GM12878 (cell line): Measurements from ENCODE around the gene EMX1. TPM values are rescaled to one million over a fixed set of nuclear protein-coding genes. Genes with fewer than 3 reads are reported as not detected.

ENCODE experiments used
- ATAC-seq: fragments of 200-7000 bp; cut with Tn5 transposase; 3 replicates; pipeline ENCODE4 v1.9.1; 2020; ENCODE audit warnings: mild to moderate bottlenecking, moderate library complexity
- BruUV-seq: library from RNA; stranded (reverse); fragments of 400-500 nt; replicated peaks from 2 replicates; lab custom pipeline; 2021; lab: Mats Ljungman, UMichigan
- CTCF ChIA-PET: fragments of 300-600 bp; sonication (Branson Sonifier 250); formaldehyde crosslinking; extraction: SDS; loops from one replicate; lab custom pipeline; 2021; ENCODE audit warnings: inconsistent platforms; lab: Yijun Ruan, JAX
- POLR2A ChIA-PET: fragments of 350-600 bp; formaldehyde crosslinking; extraction: SDS; loops from one replicate; lab custom pipeline; 2021; ENCODE audit warnings: inconsistent platforms; lab: Charles Lee
- RAD21 ChIA-PET: fragments of 300-600 bp; sonication (Branson Sonifier 250); formaldehyde crosslinking; loops from one replicate; lab custom pipeline; 2023; ENCODE audit warnings: antibody characterized with exemption; ENCODE audit not compliant: unreplicated experiment; lab: Charles Lee
- SMC1A ChIA-PET: fragments of 300-600 bp; sonication (Branson Sonifier 250); formaldehyde crosslinking; loops from one replicate; lab custom pipeline; 2023; ENCODE audit not compliant: unreplicated experiment, uncharacterized antibody; lab: Charles Lee
- DNase-seq: peaks from one replicate; pipeline ENCODE4 v3.0.0-alpha.2; 2011; ENCODE audit warnings: low read depth, low spot score
- FAIRE-seq: peaks from 3 replicates; lab custom pipeline; 2011; peaks lifted over from hg19 to GRCh38; lab: Jason Lieb, UNC
- H2AFZ ChIP-seq: 2 replicates; pipeline ENCODE4 v1.6.0; 2011; ENCODE audit warnings: low read depth, low read length, control low read depth; ENCODE audit not compliant: control insufficient read depth
- H3K27ac ChIP-seq: 2 replicates; pipeline ENCODE4 v1.5.1; 2011; ENCODE audit warnings: control low read depth; ENCODE audit not compliant: control insufficient read depth, insufficient read depth
- H3K27me3 ChIP-seq, 2 experiments: replicated peaks in 1 of 2; 2 replicates each; pipeline versions ENCODE4 v1.6.0 to v1.6.1; 2011; ENCODE audit warnings: low read length in 1 of 2; ENCODE audit not compliant: control insufficient read depth in 2 of 2, insufficient read depth in 2 of 2
- H3K36me3 ChIP-seq, 2 experiments: 2 replicates each; pipeline ENCODE4 v1.5.1; 2011; ENCODE audit warnings: low read length in 1 of 2; ENCODE audit not compliant: control insufficient read depth in 2 of 2, insufficient read depth in 2 of 2
- H3K4me1 ChIP-seq: 2 replicates; pipeline ENCODE4 v1.6.1; 2011; ENCODE audit warnings: mild to moderate bottlenecking, low read length, moderate library complexity, mixed read lengths; ENCODE audit not compliant: control insufficient read depth, insufficient read depth
- H3K4me2 ChIP-seq: 2 replicates; pipeline ENCODE4 v1.6.0; 2011; ENCODE audit warnings: control low read depth; ENCODE audit not compliant: control insufficient read depth, insufficient read depth
- H3K4me3 ChIP-seq: fragments of 200-600 bp; sonication (generic); 2 replicates; pipeline ENCODE4 v1.5.1; 2016
- H3K79me2 ChIP-seq: 2 replicates; pipeline ENCODE4 v1.6.0; 2011; ENCODE audit warnings: low read length; ENCODE audit not compliant: control insufficient read depth, insufficient read depth
- H3K9ac ChIP-seq: 2 replicates; pipeline ENCODE4 v1.8.0; 2011; ENCODE audit warnings: low read length, control low read depth, mixed read lengths; ENCODE audit not compliant: control insufficient read depth, insufficient read depth
- H3K9me3 ChIP-seq: replicated peaks from 3 replicates; pipeline ENCODE4 v1.5.1; 2011; ENCODE audit warnings: mild to moderate bottlenecking, low read length; ENCODE audit not compliant: control insufficient read depth, insufficient read depth
- H4K20me1 ChIP-seq: 2 replicates; pipeline ENCODE4 v1.6.0; 2011; ENCODE audit not compliant: control insufficient read depth, insufficient read depth
- GABPA ChIP-seq: IDR thresholded peaks from 2 replicates; pipeline ENCODE4 v1.6.1; 2014; ENCODE audit warnings: antibody characterized with exemption, low read depth, mild to moderate bottlenecking, inconsistent platforms
- MXI1 ChIP-seq: fragments of 150-350 bp; IDR thresholded peaks from 2 replicates; pipeline ENCODE4 v1.6.1; 2011; ENCODE audit warnings: low read depth, mild to moderate bottlenecking, inconsistent platforms, low read length, improper control_type of control experiment
- MYC ChIP-seq: IDR thresholded peaks from 2 replicates; pipeline ENCODE4 v1.6.1; 2011; ENCODE audit warnings: mild to moderate bottlenecking, low read length, moderate library complexity, inconsistent platforms; ENCODE audit not compliant: insufficient read depth, insufficient replicate concordance, insufficient read length, severe bottlenecking
- NR2C2 ChIP-seq: IDR thresholded peaks from 2 replicates; pipeline ENCODE4 v1.6.1; 2011; ENCODE audit warnings: borderline replicate concordance, low read depth; ENCODE audit not compliant: control insufficient read depth, insufficient read length
- SIN3A ChIP-seq: IDR thresholded peaks from 2 replicates; pipeline ENCODE4 v1.6.1; 2012; ENCODE audit warnings: low read depth, low read length, improper control_type of control experiment
- TCF3 ChIP-seq: IDR thresholded peaks from 2 replicates; pipeline ENCODE4 v1.6.1; 2012; ENCODE audit warnings: low read depth, mild to moderate bottlenecking, low read length, borderline replicate concordance; ENCODE audit not compliant: insufficient read depth
- WGBS: methylation state at CpG from one replicate; pipeline ENCODE4 v1.1.6; 2016; ENCODE audit warnings: low lambda C conversion rate; ENCODE audit not compliant: insufficient replicate concordance, insufficient coverage; ENCODE audit errors: missing lambda C conversion rate; 5-methylcytosine and 5-hydroxymethylcytosine counted together
- in situ Hi-C: fragments of 300-500 bp; cut with MboI; formaldehyde crosslinking; loops from 9 replicates; pipeline ENCODE4 v1.14.3; 2018; ENCODE audit warnings: mixed read lengths
- intact Hi-C: fragments of 100-400 bp; cut with micrococcal nuclease; formaldehyde crosslinking; loops from one replicate; pipeline ENCODE4 v1.14.2; 2022; ENCODE audit not compliant: unreplicated experiment
- polyA plus RNA-seq, 11 experiments: library from polyadenylated mRNA; depleted of rRNA in 4 of 11; unstranded in 6 of 11; stranded (reverse) in 5 of 11; fragments of >200 nt; fragmentation: Nextera tagmentation in 4 of 11; fragmentation: Illumina TruSeq in 1 of 11; extraction: Ambion mirVana in 4 of 11; extraction: Trizol in 1 of 11; gene quantifications; 1 replicate in 1 of 11; 2 replicates in 10 of 11; pipeline versions ENCODE4 v1.2.1 to v1.2.3, GENCODE V29; 2011 to 2016; ENCODE audit warnings: inconsistent platforms in 2 of 11, missing spikeins in 2 of 11, low read depth in 1 of 11
- total RNA-seq, 4 experiments: library from RNA; depleted of rRNA in 3 of 4; stranded (reverse); fragments of >200 nt in 3 of 4; fragmentation: Illumina TruSeq in 1 of 4; extraction: Trizol in 1 of 4; gene quantifications; 2 replicates each; pipeline versions ENCODE4 v1.2.1 to v1.2.3, GENCODE V29; 2013 to 2021
- TF ChIP-seq, protein P1 (sequence below): IDR thresholded peaks from 2 replicates; pipeline ENCODE4 v1.6.1; 2012; ENCODE audit warnings: improper control_type of control experiment, low read depth, low read length; ENCODE audit not compliant: insufficient replicate concordance
- TF ChIP-seq, protein P2 (sequence below): IDR thresholded peaks from 2 replicates; pipeline ENCODE4 v1.6.1; 2012; ENCODE audit warnings: mild to moderate bottlenecking, low read depth, low read length

Gene EMX1
- total and polyA plus RNA-seq, 10 of the 15 experiments (the other 5 are each of a cell fraction or from before 2014, with no cell fraction given): 0.07 to 5.1 (median 1.2) TPM; not detected in 1

DNA sequence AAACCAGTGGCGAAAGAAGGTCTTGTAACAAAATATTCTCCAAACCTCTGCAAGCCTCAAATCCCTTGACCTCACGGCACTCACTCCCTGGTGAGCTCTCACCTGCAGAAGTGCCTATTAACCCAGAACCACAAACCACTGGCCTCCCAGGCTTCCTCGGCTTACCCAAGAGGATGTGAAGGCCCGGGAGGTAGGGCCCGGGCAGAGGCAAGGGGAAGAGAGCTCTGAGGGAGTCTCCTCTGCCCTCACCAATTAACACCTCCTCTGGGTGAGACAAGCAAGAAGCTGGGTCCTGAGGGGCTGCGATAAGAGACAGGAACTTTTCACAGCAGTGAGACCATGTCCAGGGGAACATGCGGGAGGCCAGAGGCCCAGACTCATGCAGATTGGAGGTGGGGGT is 53.7 kb downstream of the EMX1 start:
- TF ChIP-seq MXI1 (no peak), NR2C2 (no peak), GABPA (no peak), SIN3A (no peak), MYC (no peak), TCF3 (no peak)
- TF ChIP-seq, protein P1, sequence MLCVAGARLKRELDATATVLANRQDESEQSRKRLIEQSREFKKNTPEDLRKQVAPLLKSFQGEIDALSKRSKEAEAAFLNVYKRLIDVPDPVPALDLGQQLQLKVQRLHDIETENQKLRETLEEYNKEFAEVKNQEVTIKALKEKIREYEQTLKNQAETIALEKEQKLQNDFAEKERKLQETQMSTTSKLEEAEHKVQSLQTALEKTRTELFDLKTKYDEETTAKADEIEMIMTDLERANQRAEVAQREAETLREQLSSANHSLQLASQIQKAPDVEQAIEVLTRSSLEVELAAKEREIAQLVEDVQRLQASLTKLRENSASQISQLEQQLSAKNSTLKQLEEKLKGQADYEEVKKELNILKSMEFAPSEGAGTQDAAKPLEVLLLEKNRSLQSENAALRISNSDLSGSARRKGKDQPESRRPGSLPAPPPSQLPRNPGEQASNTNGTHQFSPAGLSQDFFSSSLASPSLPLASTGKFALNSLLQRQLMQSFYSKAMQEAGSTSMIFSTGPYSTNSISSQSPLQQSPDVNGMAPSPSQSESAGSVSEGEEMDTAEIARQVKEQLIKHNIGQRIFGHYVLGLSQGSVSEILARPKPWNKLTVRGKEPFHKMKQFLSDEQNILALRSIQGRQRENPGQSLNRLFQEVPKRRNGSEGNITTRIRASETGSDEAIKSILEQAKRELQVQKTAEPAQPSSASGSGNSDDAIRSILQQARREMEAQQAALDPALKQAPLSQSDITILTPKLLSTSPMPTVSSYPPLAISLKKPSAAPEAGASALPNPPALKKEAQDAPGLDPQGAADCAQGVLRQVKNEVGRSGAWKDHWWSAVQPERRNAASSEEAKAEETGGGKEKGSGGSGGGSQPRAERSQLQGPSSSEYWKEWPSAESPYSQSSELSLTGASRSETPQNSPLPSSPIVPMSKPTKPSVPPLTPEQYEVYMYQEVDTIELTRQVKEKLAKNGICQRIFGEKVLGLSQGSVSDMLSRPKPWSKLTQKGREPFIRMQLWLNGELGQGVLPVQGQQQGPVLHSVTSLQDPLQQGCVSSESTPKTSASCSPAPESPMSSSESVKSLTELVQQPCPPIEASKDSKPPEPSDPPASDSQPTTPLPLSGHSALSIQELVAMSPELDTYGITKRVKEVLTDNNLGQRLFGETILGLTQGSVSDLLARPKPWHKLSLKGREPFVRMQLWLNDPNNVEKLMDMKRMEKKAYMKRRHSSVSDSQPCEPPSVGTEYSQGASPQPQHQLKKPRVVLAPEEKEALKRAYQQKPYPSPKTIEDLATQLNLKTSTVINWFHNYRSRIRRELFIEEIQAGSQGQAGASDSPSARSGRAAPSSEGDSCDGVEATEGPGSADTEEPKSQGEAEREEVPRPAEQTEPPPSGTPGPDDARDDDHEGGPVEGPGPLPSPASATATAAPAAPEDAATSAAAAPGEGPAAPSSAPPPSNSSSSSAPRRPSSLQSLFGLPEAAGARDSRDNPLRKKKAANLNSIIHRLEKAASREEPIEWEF: no peak
- TF ChIP-seq, protein P2, sequence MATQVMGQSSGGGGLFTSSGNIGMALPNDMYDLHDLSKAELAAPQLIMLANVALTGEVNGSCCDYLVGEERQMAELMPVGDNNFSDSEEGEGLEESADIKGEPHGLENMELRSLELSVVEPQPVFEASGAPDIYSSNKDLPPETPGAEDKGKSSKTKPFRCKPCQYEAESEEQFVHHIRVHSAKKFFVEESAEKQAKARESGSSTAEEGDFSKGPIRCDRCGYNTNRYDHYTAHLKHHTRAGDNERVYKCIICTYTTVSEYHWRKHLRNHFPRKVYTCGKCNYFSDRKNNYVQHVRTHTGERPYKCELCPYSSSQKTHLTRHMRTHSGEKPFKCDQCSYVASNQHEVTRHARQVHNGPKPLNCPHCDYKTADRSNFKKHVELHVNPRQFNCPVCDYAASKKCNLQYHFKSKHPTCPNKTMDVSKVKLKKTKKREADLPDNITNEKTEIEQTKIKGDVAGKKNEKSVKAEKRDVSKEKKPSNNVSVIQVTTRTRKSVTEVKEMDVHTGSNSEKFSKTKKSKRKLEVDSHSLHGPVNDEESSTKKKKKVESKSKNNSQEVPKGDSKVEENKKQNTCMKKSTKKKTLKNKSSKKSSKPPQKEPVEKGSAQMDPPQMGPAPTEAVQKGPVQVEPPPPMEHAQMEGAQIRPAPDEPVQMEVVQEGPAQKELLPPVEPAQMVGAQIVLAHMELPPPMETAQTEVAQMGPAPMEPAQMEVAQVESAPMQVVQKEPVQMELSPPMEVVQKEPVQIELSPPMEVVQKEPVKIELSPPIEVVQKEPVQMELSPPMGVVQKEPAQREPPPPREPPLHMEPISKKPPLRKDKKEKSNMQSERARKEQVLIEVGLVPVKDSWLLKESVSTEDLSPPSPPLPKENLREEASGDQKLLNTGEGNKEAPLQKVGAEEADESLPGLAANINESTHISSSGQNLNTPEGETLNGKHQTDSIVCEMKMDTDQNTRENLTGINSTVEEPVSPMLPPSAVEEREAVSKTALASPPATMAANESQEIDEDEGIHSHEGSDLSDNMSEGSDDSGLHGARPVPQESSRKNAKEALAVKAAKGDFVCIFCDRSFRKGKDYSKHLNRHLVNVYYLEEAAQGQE: no peak
- ATAC-seq: no peak
- in situ Hi-C loops: loop anchor here (5.0 kb wide), 1 partner anchor 79 kb away; no protein-coding TSS in a partner anchor
- no peak for FAIRE-seq
- no peaks in the 10 kb centered on the region for H3K4me1 ChIP-seq
- RAD21 ChIA-PET: interaction anchor here (1.0 kb wide), 1 partner anchor 78 kb away, joined by 4 read pairs; no protein-coding TSS in a partner anchor
- H3K79me2 ChIP-seq: no peaks in the 10 kb centered on the region
- H3K27me3 ChIP-seq: no peaks in the 10 kb centered on the region
- no peaks in the 10 kb centered on the region for H4K20me1 ChIP-seq
- H3K4me2 ChIP-seq: no peak overlapping the region
- H3K27ac ChIP-seq: no peak overlapping the region
- no peaks in the 10 kb centered on the region for H3K36me3 ChIP-seq
- intact Hi-C loops: no loop called here
- POLR2A ChIA-PET: no interaction called here
- SMC1A ChIA-PET: interaction anchor here (2.0 kb wide), 1 partner anchor 78 kb away, joined by 13 read pairs; no protein-coding TSS in a partner anchor
- H3K9ac ChIP-seq: no peak overlapping the region
- H2AFZ ChIP-seq: no peak overlapping the region
- no peak overlapping the region for H3K4me3 ChIP-seq
- CTCF ChIA-PET: interaction anchor here (13.4 kb wide), 1 partner anchor 79 kb away, joined by 437 read pairs; the partner anchor contains the start of gene SPR
- 82% methylated on average over 7 of the region's 7 CpGs for WGBS
- no peaks in the 10 kb centered on the region for H3K9me3 ChIP-seq
- BruUV-seq: no TSS peak
- DNase-seq: no peak
